Measurements from ENCODE around the gene IQSEC1. TPM values are rescaled to one million over a fixed set of nuclear protein-coding genes. Genes with fewer than 3 reads are reported as not detected.

The IQSEC1 gene
- total and polyA plus RNA-seq, 2 experiments from 2014 or later, result 8.0 to 51.9 TPM

GRCh38 chr3:12993517-12994356 lies 79.5 kb downstream of the IQSEC1 start (continued):
- TF ChIP-seq ZNF462 (CRISPR knock-in tag; IDR thresholded peaks at IDR 0.05) (no peak), CREB1 (CRISPR knock-in tag; IDR thresholded peaks at IDR 0.05; ENCODE audit: low read depth) (no peak), NANOG (IDR thresholded peaks at IDR 0.05; ENCODE audit: borderline replicate concordance) (no peak), EZH2phosphoT487 (IDR thresholded peaks at IDR 0.05; ENCODE audit: unreplicated experiment) (no peak), EZH2 (IDR thresholded peaks at IDR 0.05; ENCODE audit: low read depth, unreplicated experiment) (no peak), CTCF (conservative IDR thresholded peaks at IDR 0.05; ENCODE audit: low read depth in 2 of 2) (no peak)
